Pancreas (tissue), 10 donors: Measurements from ENCODE around the gene LACTBL1. TPM values are rescaled to one million over a fixed set of nuclear protein-coding genes. Genes with fewer than 3 reads are reported as not detected.
A peak's percentile ranks its signal among the peaks of the same experiment; 100 is the strongest.

ENCODE experiments used
- ATAC-seq, 4 donors: fragments of 200-7000 bp; cut with Tn5 transposase; one replicate each; pipeline versions ENCODE4 v1.8.0 to v1.9.1; 2020; ENCODE audit warnings: mild to moderate bottlenecking in 4 of 4, moderate library complexity in 4 of 4
- DNase-seq, 6 donors: peaks; one replicate each; pipeline ENCODE4 v3.0.0-alpha.2; 2020
- FAIRE-seq: peaks from 2 replicates; lab custom pipeline; 2012; peaks lifted over from hg19 to GRCh38; lab: Jason Lieb, UNC
- H3K27ac ChIP-seq, 4 donors: fragments of 200-600 bp; sonication (generic); 1 replicate in 3 of 4; 2 replicates in 1 of 4; pipeline versions ENCODE4 v1.5.0 to v1.8.0; 2020
- H3K27me3 ChIP-seq, 4 donors: fragments of 200-600 bp; one replicate each; pipeline ENCODE4 v1.8.0; 2021
- H3K36me3 ChIP-seq, 3 donors: fragments of 200-600 bp; sonication (generic) in 1 of 3; one replicate each; pipeline versions ENCODE4 v1.5.0 to v1.8.0; 2020 to 2021
- H3K4me1 ChIP-seq, 3 donors: fragments of 200-600 bp; one replicate each; pipeline ENCODE4 v1.8.0; 2021
- H3K4me3 ChIP-seq, 4 donors: fragments of 200-600 bp; sonication (generic) in 2 of 4; one replicate each; pipeline versions ENCODE4 v1.5.0 to v1.8.0; 2020 to 2021
- H3K9me3 ChIP-seq, 4 donors: fragments of 200-600 bp; one replicate each; pipeline ENCODE4 v1.8.0; 2021
- CTCF ChIP-seq, 4 donors: fragments of 200-600 bp; sonication (generic) in 3 of 4; IDR thresholded peaks; one replicate each; pipeline versions ENCODE4 v1.5.0 to v1.8.0; 2021; ENCODE audit warnings: antibody characterized with exemption in 4 of 4
- WGBS, 2 donors: extraction: QIAGEN DNeasy Blood & Tissue Kit; methylation state at CpG; one replicate each; pipeline ENCODE4 v1.1.7; 2013; 5-methylcytosine and 5-hydroxymethylcytosine counted together
- intact Hi-C, 3 donors: fragments of 100-400 bp; cut with DNase I; formaldehyde crosslinking; loops; one replicate each; pipeline versions ENCODE4 v1.11.1 to v1.14.2; 2022
- polyA plus RNA-seq, 2 donors: library from polyadenylated mRNA; stranded (reverse); fragments of 200-250 nt; gene quantifications; one replicate each; pipeline ENCODE4 v1.2.3, GENCODE V29; 2013
- total RNA-seq, 6 donors: library from RNA; stranded (reverse); fragmentation: NEBNext Ultra II Directional in 4 of 6; extraction: Animal tissue kit (Norgen Biotek cat#: 25700) in 4 of 6; gene quantifications; one replicate each; pipeline versions ENCODE4 v1.2.1 to v1.2.4, GENCODE V29; 2021 to 2023
- donor health status: healthy with polysubstance abuse.
- donor health status: DM: no; HTN: no; CAD: no; lungs with moderate emphysema.
- donor health status: DM: no; HTN: no; CAD: no.
- donor health status: control.
- donor health status: control.
- donor health status: Bipolar disorder and iron deficiency.
- donor health status: DM: yes; HTN: yes; CAD: no.
- donor health status: DM: no; HTN: no; CAD: no.
- donor health status: DM: no; HTN: no; CAD: no.
- donor health status: DM: yes; HTN: yes; CAD: no.

LACTBL1 gene
- total and polyA plus RNA-seq, 8 donors, result not detected

- no peak for TF ChIP-seq CTCF (IDR thresholded peaks at IDR 0.05)
- intact Hi-C loops, result loop anchor here in 2 of 3 donors (5.0 to 10.0 kb wide), 2 partner anchors 209 to 212 kb away; no protein-coding TSS in a partner anchor
- DNase-seq, result no peak
- FAIRE-seq, result no peak
- no peak for ATAC-seq
- Histone ChIP-seq H3K9me3 (no peaks in the 10 kb centered on the region), H3K27me3 (no peaks in the 10 kb centered on the region), H3K4me1 (no peaks in the 10 kb centered on the region), H3K4me3 (no peak overlapping the region), H3K36me3 (no peaks in the 10 kb centered on the region), H3K27ac (no peak overlapping the region)
- WGBS, 2 donors, result 45 to 49% methylated on average over 3 of the region's 3 CpGs
Measured at GRCh38 chr1:22975694-22976093, 3.0 kb upstream of the LACTBL1 start.

GRCh38 chr1:22971611-22972405 lies 858 bp downstream of the LACTBL1 start:
- no peak overlapping the region for H3K4me3 ChIP-seq
- no peak overlapping the region for H3K27ac ChIP-seq
- no peak for TF ChIP-seq CTCF (IDR thresholded peaks at IDR 0.05)
- no peak for DNase-seq
- 59 to 63% methylated on average over 5 of the region's 5 CpGs for WGBS, 2 donors
- intact Hi-C loops, result loop anchor here in 1 of 3 donors (10.0 kb wide), 1 partner anchor 213 kb away; no protein-coding TSS in a partner anchor
- no peak for ATAC-seq
- FAIRE-seq, result no peak
- H3K36me3 ChIP-seq, result no peaks in the 10 kb centered on the region
- no peaks in the 10 kb centered on the region for H3K4me1 ChIP-seq
- H3K9me3 ChIP-seq, result no peaks in the 10 kb centered on the region
- H3K27me3 ChIP-seq, result no peaks in the 10 kb centered on the region

GRCh38 chr1:22971161-22971560 lies 1.5 kb downstream of the LACTBL1 start:
- Histone ChIP-seq H3K36me3 (no peaks in the 10 kb centered on the region), H3K27me3 (no peaks in the 10 kb centered on the region), H3K9me3 (no peaks in the 10 kb centered on the region), H3K27ac (no peak overlapping the region), H3K4me1 (no peaks in the 10 kb centered on the region), H3K4me3 (no peak overlapping the region)
- intact Hi-C loops, result loop anchor here in 1 of 3 donors (10.0 kb wide), 1 partner anchor 214 kb away; no protein-coding TSS in a partner anchor
- ATAC-seq (no peak), DNase-seq (no peak), FAIRE-seq (no peak)
- 47 to 53% methylated on average over 3 of the region's 3 CpGs for WGBS, 2 donors
- no peak for TF ChIP-seq CTCF (IDR thresholded peaks at IDR 0.05)

- H3K4me1 ChIP-seq, result no peaks in the 10 kb centered on the region
- no peak overlapping the region for H3K4me3 ChIP-seq
- intact Hi-C loops, result loop anchor here in 1 of 3 donors (10.0 kb wide), 1 partner anchor 215 kb away; no protein-coding TSS in a partner anchor
- H3K27me3 ChIP-seq, result no peaks in the 10 kb centered on the region
- ATAC-seq (no peak), DNase-seq (no peak), FAIRE-seq (no peak)
- TF ChIP-seq CTCF (IDR thresholded peaks at IDR 0.05), result no peak
- H3K27ac ChIP-seq, result no peak overlapping the region
- WGBS, 2 donors, result 79 to 84% methylated on average over 2 of the region's 2 CpGs
- H3K36me3 ChIP-seq, result no peaks in the 10 kb centered on the region
- H3K9me3 ChIP-seq, result no peaks in the 10 kb centered on the region
Measured at GRCh38 chr1:22970096-22970495, 2.6 kb downstream of the LACTBL1 start.

GRCh38 chr1:22969304-22969709 lies 3.4 kb downstream of the LACTBL1 start:
- DNase-seq (peak in 3 of 6 donors; percentile 46 to 49 (median 48)), ATAC-seq (peak; percentile 79 to 88 (median 87)), FAIRE-seq (no peak)
- Histone ChIP-seq H3K27me3 (no peaks in the 10 kb centered on the region), H3K36me3 (no peaks in the 10 kb centered on the region), H3K4me1 (no peaks in the 10 kb centered on the region), H3K27ac (no peak overlapping the region), H3K4me3 (no peak overlapping the region), H3K9me3 (no peaks in the 10 kb centered on the region)
- WGBS, 2 donors, result 1% methylated on average over 5 of the region's 5 CpGs
- no peak for TF ChIP-seq CTCF (IDR thresholded peaks at IDR 0.05)
- intact Hi-C loops, result loop anchor here in 1 of 3 donors (10.0 kb wide), 1 partner anchor 265 kb away; no protein-coding TSS in a partner anchor
